Stimulated activated CD4-positive, alpha-beta T cell treated with anti-CD3 and anti-CD28 coated beads, Interleukin-2, amount 100 ng/mL, for 24 hours (primary cell): ENCODE measurements around the gene CD300C.
A peak's percentile ranks its signal among the peaks of the same experiment; 100 is the strongest.
"Not testable (repeated sequence)": the region's sequence is repeated elsewhere in the genome, so short reads cannot be mapped to it uniquely, and the experiment has no call there.

Source experiments
- DNase-seq, 2 donors: peaks; one replicate each; pipeline ENCODE4 v3.0.0-alpha.2; 2020

The CD300C gene

DNA sequence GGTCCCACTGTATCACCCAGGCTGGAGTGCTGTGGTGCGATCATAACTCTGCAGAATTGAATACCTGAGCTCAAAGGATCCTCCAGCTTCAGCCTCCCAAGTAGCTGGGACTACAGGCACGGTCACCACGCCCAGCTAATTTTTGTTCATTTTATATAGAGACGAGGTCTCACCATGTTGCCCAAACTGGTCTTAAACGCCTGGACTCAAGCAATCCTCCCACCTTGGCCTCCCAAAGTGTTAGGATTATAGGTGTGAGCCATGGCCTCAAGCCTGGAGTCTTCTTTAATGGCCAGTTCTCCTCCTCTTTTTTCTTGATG is 15.1 kb downstream of the CD300C start:
- DNase-seq: no peak

DNA sequence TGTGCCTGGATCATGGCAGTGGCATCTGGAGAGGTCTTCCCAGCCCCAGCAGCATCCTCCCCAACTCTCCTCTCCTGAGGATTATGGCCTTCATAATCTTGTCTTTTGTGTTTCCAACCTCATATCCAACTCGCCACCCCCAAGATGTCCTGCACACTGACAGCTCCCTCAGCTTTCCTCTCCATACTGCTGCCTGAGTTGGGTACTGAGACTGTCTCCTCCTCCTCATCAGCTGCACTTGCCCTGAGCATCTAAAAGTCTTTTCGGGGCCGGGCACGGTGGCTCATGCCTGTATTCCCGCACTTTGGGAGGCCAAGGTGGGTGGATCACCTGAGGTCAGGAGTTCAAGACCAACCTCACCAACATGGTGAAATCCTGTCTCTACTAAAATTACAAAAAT is 16.7 kb downstream of the CD300C start:
- DNase-seq: no peak

DNA sequence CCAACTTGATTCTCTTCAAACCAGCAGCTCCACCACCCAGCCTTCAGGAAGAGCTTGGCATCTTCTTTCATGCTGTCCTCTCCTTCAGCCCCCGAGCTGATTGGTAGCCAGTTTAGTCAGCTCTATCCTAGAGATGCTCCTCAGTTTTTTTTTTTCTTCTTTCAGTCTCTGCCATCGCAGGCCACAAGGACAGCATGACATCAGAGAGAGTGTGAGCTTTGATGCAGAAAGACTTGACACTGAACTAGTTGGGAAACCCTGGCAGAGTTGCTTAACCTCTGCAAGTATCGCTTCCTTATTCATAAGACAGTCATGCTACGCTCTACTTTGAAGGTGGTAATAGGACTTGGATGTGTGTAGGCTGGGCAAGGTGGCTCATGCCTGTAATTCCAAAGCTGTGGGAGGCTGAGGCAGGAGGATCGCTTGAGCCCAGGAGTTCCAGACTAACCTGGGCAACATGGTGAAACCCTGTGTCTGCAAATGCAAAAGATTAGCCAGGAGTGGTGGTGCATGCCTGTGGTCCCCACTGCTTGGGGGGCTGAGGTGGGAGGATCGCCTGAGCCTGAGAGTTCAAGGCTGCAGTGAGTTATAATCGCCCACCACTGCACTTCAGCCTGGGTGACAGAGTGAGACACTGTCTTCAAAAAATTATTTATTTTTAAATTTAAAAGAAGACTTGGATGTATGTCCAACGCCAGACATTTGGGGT is 17.3 kb downstream of the CD300C start:
- peak in 1 of 2 donors; percentile 6 for DNase-seq

DNA sequence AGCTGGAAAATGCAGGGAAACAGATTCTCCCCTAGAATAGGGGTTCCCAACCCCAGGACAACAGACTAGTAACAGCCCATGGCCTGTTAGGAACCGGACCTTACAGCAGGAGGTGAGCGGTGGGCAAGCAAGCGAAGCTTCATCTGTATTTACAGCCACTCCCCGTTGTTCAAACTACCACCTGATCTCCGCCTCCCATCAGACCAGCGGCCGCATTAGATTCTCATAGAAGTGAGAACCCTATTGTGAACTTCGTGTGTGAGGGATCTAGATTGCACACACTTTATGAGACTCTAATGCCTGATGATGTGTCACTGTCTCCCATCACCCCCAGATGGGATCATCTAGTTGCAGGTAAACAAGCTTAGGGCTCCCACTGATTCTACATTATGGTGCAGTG is 18.2 kb downstream of the CD300C start:
- peak in 1 of 2 donors; percentile 7 for DNase-seq

DNA sequence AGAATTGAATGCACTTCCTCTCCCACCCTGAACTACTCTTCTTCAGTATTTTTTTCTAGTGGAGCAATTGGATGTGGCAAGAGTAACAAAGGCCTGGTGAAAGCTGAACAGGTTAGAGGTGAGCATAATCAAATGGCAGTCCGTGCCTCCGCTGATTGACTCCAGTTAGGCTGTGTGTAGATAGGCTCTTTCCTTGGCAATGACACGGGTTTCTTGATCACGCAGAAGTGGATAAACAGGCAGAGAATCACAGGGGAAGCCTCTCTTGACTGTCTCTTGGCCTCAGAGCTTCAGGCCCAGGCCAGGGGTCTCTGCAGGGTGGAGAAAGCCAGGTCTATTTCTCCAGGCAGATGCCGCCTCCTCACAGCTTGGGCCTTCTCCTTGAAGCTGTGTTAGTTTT is 18.8 kb downstream of the CD300C start:
- peak in 1 of 2 donors; percentile 8 for DNase-seq

DNA sequence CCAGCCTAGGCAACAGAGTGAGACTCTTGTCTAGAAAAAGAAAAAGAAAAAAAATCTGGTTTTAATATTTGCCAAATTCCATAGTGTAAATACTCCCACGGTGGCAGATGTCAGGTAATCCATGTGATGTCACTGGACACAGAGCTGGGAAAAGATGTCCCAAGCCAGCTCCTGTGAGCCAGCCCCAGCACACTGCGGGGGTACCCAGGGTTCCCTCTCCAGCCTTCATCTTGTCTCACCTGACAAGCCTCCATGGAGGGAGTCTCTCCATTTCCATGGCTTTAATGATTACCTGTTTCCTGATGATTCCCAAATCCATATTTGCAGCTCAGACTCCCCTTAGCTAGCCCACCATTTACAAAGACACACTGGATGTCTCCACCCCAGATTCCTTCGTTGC is 19.2 kb downstream of the CD300C start:
- peak in 1 of 2 donors; percentile 9 for DNase-seq

DNA sequence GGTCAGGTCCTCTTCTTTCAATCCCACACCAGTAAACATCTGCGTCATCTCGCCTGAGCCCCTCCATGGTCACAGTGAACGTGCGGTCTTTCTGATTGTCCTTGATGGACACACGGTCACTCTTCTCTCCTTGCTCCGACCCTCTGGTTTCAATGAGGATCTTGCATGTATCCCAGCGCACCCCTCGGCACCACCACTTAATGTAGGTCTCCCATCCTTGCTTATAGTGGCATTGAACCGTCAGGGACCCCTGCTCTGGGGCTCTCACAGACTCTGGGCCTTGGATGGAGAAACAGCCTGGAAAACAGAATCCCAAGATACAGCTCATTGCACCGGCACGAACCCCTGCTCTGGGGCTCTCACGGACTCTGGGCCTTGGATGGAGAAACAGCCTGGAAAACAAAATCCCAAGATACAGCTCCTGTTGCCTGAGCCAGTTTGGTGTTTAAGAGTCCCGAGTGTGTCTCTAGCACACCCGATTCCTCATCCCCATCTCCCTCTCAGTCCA is 20.1 kb downstream of the CD300C start:
- peak in 1 of 2 donors; percentile 11 for DNase-seq

DNA sequence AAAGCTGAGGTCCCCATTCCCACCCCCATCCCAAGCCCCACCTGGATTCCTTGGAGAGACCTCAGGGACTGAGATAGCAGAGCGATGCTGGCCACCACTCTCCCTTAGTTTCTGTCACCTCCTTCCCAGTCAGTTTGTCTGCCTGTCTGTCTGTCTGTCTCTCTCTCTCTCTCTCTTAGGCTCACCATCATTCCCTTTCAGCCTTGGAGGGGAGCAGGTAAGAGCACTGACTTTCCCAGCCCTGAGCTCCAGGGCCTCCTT is 20.5 kb downstream of the CD300C start:
- DNase-seq: peak in 1 of 2 donors; percentile 10

DNA sequence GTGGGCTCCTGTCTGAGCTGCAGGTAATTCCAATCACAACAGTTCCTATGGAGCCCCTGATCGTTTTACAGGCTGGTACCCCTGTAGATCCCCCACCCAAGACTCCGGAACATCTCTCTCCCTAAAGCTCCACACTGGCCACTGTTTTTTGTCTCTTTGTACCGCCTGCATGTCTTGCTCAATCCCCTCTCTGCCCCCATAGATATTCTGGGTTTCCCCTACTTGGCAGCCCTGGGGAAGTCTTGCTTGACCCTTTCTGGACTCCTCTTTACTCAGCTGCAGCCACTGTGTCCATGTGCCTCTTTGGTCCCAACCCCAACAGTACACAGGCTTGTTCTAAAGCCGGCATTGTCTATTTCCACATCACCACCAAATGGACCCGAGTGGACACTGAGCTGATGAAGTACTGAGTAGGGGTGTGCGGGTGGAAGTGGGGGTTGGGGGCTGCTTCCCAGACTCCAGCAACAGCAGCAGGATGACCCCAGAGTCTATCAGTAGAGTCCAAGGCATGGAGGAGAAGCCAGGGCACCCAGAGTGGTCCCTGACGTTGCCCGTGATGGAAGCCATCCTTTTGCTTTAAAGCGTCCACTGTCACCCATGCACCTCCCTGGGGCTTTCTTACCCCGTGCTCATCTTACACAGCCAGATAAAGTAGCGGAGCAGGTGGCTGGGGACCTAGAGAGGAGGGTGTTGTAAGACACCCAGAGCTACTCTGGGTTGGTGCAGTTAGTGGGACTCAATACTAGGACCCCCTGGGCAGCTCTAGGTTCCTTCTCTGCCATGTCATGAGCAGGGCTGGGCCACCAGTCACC is 21.1 kb downstream of the CD300C start:
- DNase-seq: peak in 1 of 2 donors; percentile 8

DNA sequence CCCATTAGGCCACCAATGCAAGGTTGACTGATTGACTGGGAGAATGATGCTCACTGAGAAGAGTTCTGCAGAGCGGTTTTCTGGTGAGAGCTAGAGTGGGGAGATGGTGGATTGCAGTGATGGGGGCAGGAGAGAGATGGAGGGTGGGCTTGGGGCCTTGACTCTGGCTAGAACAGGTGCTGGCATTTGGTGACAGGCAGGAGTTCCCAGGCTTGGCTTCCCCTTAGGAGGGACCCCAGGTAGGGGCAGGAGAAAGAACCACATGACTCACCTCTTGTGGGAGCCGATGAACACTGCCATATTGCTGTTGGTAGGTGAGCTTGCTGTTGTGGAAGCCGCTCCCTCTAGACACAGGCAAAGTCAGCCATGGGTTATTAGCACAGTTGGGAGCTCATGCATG is 22.6 kb downstream of the CD300C start:
- no peak for DNase-seq

DNA sequence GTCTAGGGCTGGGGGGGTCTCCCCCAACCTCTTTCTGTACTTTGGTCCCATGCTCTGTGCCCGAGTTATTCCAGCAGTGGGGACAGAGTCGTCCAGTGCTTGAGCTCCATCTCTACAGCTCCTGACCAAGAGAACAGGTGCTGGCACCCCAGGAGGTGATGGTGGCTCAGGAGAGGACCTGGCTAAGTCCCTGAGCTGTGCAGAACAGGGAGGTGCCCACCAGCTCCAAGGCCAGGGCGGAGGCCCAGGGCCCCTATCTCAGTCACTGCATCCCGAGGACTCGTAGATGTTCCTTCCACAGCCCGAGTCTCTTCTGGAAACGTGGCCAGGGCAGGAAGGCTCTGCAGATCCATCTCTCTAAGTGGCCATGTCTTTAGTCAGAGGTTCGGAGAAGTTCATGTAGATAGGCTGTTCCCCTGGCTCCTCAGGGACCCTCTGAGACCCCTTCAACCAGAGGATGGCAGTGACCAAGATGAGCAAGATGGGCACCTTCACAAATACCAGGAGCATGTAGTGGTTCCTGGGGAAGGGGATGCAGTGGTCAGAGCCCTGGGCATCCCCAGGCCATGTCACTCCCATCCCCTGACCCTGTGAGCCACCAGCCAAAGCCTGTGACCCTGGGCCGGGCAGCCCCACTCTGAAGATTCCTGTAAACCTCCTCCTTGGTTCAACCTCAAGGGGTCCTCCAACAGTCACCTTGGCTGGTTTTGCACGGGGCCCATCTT is 23.4 kb downstream of the CD300C start:
- DNase-seq: no peak

DNA sequence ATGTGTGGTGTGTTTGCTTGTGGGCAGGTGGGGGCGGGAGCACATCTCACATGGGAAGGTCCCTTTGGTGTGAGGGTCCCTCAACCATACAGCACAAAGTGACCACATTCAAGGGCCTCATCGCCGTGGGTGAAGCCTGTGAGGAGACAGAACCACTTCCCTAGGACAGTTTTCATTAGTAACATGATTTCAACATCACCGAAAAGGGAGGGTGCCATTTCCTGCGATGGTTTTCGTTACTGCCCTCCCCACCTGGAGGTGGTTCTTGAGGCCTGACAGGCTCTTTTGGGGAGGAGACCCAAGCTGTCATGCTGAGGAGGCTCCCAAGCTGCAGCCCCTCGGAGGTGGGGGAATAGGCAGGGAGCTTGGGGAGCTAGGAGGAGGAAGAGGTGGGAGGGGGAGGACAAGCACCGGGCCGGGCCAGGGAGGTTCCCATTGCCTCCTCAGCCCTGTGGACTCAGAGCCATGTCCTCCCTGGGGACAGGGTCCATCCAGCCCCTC is 24.2 kb downstream of the CD300C start:
- no peak for DNase-seq

DNA sequence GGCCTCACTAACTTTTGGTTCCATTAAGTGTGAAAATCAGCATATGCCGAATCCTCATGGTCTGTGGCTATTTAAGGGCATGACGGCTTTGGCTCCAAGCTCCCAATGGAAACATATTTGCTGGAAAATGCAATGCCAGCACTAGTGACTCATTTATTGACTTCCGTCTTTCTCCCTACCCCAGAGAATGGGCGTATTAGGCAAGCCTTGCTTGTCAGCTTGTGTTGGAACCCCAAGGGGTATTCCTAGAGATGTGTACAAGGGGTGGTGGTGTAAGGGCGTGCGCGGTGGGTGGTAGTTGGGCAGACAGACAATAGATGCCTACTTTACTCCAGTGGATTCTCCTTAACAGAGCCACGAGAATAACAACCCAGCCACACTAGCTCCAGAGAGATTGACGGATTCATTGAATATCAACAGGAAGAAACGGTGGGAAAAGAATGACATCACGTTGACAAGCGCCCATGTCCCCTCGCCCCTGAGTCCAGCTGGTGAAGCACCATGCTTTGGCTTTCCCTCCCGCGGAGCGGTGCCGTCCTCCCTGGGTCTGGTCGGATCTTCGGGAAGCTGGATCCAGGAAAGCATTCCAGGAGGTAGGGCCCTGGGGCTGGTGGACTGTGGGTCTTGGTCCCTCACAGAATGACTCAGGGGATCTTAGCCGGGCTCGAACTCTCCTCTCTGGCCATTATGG is 25.0 kb downstream of the CD300C start:
- no peak for DNase-seq

DNA sequence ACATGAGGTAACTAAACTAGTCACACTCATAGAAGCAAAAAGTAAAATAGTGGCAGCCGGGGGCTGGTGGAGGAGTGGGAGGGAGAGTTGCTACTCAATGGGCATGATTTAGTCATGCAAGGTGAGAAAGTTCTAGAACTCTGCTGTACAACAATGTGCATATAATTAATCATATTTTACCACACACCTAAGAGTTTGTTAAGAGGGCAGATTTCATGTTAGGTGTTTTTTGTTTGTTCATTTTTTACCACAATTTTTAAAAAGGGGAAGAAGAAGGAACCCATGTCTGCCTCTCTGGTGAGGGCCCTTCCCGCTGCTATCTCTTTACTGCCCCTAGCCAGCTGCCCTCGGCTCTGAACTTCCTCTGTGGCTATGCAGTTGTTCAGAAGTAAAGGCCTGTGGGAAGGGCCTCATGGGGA is 25.9 kb downstream of the CD300C start:
- no peak for DNase-seq

DNA sequence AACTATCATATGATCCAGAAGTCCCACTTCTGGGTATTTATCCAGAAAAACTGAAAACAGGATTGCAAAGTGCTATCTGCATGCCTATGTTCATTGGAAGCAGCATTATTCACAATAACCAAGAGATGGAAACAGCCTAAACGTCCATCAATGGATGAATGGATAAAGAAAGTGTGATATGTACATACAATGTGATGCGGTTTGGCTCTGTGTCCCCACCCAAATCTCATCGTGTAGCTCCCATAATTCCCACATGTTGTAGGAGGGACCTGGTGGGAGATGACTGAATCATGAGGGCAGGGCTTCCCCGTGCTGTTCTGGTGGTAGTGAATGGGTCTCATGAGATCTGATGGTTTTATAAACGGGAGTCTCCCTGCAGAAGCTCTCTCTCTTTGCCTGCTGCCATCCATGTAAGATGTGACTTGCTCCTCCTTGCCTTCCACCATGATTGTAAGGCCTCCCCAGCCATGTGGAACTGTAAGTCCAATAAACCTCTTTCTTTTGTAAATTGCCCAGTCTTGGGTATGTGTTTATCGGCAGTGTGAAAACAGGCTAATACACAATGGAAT is 27.4 kb downstream of the CD300C start:
- DNase-seq: not testable (repeated sequence)

DNA sequence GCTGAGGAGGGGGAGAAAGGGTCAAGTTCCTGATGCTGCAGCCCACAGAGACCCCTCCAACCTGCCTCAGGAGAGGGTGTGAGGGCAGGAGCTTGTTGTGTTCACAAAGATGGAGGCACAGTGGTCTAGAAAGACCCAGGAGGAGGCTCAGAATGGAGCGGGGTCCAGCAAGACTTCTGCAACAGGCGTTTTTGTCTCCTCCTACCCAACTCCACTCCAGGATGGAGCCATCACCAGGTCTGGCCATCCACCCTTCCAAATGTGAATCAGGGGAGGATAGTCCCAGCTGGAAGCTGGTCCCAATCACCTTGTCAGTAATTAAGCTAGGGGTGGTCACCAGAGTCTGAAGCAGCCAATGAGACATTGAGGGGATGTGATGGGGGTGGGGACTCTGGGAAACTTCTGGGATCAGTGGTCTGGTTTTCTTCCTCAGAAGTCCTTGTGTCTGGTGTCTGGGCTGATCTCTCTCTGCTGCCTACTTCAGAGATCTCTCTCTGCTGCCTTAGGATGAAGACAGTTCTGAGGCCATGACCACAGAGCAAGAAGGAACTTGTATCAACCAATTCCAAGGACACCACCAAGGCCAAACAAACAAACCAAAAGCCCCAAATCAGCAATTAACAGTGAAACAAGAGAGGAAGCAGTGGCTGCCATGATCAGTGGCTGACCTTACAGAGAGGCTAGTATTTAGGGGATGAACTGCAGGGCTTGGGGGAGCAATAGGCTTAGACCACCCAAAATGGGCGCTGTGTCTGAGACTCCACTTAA is 29.2 kb downstream of the CD300C start:
- no peak for DNase-seq

DNA sequence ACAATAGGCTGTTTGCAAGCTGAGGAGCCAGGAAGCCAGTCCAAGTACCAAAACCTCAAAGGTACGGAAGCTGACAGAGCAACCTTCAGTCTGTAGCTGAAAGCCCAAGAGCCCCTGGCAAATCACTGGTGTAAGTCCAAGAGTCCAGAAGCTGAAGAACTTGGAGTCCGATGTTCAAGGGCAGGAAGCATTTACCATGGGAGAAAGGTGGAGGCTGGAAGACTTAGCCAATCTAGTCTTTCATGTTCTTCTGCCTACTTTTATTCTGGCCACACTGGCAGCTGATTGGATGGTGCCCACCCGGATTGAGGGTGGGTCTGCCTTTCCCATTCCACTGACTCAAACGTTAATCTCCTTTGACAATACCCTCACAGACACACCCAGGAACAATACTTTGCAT is 30.0 kb downstream of the CD300C start:
- no peak for DNase-seq

DNA sequence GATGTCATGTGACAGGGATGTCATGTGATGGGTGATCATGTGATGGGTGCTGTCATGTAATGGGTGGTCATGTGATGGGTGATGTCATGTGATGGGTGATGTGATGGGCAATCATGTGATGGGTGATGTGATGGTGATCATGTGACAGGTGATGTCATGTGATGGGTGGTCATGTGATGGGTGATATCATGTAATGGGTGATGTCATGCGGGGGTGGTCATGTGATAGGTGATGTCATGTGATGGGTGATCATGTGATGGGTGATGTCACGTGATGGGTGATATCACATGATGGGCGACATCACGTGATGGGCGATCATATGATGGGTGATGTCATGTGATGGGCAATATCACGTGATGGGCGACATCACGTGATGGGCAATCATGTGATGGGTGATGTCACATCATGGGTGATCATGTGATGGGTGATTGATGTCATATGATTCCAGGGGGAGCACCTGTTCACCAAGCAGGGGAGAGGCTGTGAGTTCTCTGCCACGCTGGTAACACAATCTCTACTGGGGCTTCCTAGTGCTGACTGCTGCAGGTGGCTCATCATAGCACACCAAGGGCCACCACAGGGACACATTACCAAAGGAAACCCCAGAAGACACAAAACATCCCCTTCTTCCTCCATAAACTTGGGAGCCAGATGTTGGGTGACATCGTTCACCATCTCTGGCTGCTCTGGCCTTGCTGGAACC is 31.1 kb downstream of the CD300C start:
- DNase-seq: peak; percentile 24 to 27

DNA sequence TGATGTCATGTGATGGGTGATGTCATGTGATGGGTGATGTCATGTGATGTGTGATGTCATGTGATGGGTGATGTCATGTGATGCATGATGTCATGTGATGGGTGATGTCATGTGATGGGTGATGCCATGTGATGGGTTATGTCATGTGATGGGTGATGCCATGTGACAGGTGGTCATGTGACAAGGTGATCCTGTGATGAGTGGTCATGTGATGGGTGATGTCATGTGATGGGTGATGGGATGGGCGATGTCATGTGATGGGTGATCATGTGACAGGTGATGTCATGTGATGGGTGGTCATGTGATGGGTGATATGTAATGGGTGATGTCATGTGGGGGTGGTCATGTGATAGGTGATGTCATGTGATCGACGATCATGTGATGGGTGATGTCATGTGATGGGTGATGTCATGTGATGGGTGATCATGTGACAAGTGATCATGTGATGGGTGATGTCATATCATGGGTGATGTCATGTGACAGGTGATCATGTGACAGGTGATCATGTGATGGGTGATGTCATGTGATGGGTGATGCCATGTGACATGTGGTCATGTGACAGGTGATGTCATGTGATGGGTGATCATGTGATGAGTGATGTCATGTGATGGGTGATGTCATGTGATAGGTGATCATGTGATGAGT is 31.8 kb downstream of the CD300C start:
- DNase-seq: peak; percentile 35 to 36

DNA sequence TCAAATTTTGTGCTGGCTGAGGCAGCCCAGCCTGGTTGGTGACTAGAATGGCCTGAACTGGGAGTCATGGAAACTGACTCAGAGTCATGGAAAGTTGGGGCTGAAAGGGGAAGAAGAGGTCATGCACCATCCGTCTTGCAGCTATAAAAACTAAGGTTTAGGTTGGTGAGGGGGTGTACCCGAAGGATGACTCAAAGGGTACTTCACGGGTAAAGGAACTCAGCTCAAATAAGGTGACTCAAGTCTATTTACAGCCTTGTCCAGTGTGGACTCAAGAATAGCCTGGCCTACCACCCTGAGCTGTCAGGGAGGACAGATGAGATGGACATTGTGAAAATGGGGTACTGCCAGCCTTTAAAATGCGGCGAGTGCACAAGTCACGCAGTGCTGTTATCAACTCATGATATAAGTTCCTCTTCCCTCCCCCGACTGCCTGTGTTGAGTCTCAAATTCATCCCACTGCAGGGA is 33.3 kb downstream of the CD300C start:
- peak in 1 of 2 donors; percentile 47 for DNase-seq

DNA sequence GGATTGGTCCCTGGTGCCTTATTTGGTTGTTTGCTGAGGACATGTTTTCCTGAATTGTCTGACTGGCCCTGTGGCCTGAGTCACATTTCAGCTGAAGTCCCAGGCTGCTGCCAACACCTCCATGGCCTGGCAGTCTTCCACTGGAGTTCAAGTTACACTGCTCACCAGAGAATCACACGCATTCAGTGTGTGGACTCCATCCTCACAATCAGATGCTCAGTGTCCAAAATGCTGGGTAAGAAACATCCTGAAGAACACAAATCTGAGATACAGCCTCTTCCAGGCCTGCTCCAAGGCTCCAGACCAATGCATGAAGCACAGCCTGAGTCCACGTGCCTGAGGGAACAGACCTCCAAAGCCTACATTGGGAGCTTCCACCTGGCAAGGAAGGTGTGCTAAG is 33.9 kb downstream of the CD300C start:
- DNase-seq: no peak
